C4-2B (cell line): Measurements from ENCODE around the gene RNF20.

Experiments used
- H3K27ac ChIP-seq: fragments of 450-650 bp; 2 replicates; pipeline ENCODE4 v1.5.1; 2017
- CTCF ChIP-seq: fragments of 450-650 bp; conservative IDR thresholded peaks from 2 replicates; pipeline ENCODE4 v1.5.1; 2017; ENCODE audit warnings: mild to moderate bottlenecking
- ZFX ChIP-seq: fragments of 450-650 bp; IDR thresholded peaks from 2 replicates; pipeline ENCODE4 v1.6.1; 2017

RNF20 gene

DNA sequence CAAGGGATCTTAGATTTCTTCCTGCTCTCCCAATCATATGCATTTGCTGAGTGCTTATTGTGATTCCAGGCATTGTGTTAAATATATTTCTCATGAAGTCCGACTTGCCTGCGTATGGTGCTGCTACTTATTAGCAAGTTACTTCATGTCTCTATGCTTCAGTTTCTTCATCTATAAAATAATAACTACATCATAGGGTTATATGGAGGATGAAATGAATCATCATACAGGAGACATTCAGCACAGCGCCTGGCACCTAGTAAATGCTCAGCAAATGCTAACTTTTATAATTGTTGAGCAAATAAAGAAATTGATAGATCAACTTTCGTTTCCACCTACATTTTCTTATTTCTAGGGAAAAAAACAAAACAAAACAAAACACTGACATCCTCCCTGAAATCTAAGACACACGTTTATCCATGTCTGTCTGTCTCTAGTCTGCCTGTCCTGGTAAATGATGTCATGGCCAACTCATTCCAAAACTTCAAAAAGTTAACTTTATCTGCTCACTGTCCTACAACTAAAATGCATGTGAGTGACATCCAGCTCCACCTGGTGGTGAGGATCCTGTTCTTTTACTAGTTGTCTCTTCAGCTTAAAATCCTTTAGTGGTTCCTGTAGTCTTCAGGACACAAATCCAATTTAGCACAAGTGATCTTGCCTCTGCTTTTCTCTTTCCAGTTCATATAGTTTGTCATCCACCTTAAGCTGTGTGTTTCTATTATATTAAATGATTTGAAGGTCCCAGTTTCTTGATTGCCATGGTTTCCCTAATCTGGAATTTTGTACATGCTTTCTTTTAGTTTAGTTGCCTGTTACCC is 33.5 kb downstream of the RNF20 start:
- TF ChIP-seq CTCF (peak; percentile 78), ZFX (no peak)
- H3K27ac ChIP-seq, result no peak overlapping the region

GRCh38 chr9:101567725-101568350 is 34.2 kb downstream of the RNF20 start:
- TF ChIP-seq ZFX, result no peak
- no peak for TF ChIP-seq CTCF

GRCh38 chr9:101569741-101570501 is 36.3 kb downstream of the RNF20 start:
- no peak for TF ChIP-seq CTCF
- TF ChIP-seq ZFX, result no peak
- H3K27ac ChIP-seq, result no peak overlapping the region

More at GRCh38 chr9:101567725-101568350, 34.2 kb downstream of the RNF20 start:
- no peak overlapping the region for H3K27ac ChIP-seq

- TF ChIP-seq ZFX (no peak), CTCF (no peak)
These were observed 37.5 kb downstream of the RNF20 start for GRCh38 chr9:101571114-101571513.

GRCh38 chr9:101572316-101572715 is 38.7 kb downstream of the RNF20 start:
- H3K27ac ChIP-seq, result no peak overlapping the region
- no peak for TF ChIP-seq ZFX

More at GRCh38 chr9:101571114-101571513, 37.5 kb downstream of the RNF20 start:
- H3K27ac ChIP-seq, result no peak overlapping the region

DNA sequence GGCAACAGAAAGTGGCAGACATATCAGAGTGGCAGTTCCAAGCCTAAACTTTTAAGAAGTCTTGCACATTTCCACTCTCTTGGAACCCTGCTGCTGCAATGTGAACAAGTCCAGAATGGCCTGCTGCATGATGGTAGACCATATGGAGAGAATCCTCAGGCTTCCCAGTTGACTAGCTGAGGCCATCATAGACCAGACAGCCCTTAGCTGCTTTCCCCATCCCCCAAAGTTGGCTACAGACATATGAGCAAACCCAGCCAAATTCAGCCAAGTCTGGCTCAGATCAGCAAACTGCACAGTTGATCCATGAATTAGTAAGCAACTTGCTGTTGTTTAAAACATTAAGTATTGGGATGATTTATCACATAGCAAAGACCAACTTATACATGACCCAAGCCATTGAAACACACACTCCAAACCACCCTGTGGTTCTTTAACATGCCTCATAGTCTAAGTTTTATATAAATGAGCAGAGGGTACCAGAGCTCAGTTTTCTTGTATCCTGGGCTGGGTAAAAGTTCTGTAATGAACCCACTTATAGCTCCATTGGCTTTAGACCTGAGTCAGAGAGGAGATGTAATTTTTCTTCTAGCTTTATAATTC is 41.2 kb downstream of the RNF20 start:
- TF ChIP-seq CTCF, result no peak
- TF ChIP-seq ZFX, result no peak
- H3K27ac ChIP-seq, result no peak overlapping the region

DNA sequence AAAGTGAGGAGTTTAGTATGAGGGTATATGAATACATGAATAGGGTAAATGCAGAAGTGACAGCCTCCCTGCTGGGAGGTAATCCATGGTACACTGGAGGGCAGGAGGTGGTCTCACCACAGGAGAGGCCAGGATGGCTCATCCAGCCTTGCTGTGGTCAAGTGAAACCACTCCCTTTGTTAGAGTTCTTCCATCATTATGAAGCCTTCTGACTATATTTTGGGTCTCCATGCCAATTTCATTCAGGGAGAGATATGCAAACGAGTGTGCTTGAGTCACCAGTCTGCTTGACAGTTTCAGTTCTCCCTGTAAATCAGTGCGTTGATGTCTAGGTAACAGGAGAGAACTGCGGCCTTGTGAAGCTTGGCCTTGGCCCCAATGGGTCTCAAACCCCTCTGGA is 44.7 kb downstream of the RNF20 start:
- TF ChIP-seq ZFX (no peak), CTCF (no peak)
- no peak overlapping the region for H3K27ac ChIP-seq
